Astrocyte of the hippocampus (primary cell): ENCODE measurements around the gene SND1.

ENCODE experiments used
- DNase-seq: peaks from one replicate; pipeline ENCODE4 v3.0.0; 2011; ENCODE audit warnings: low read depth, low spot score

The SND1 gene

GRCh38 chr7:128135515-128136214 is 483.7 kb downstream of the SND1 start:
- DNase-seq: peak; percentile 75

GRCh38 chr7:128136215-128136597 is 484.2 kb downstream of the SND1 start:
- no peak for DNase-seq

GRCh38 chr7:128137181-128137580 is 485.2 kb downstream of the SND1 start:
- no peak for DNase-seq

GRCh38 chr7:128139406-128139805 is 487.4 kb downstream of the SND1 start:
- no peak for DNase-seq

- no peak for DNase-seq
Measured at GRCh38 chr7:128141683-128142195, 489.7 kb downstream of the SND1 start.
